ENCODE data around the gene TRPM2. TPM values are rescaled to one million over a fixed set of nuclear protein-coding genes. Genes with fewer than 3 reads are reported as not detected.

Gene TRPM2
- total RNA-seq, 1 donor: 0.36 TPM

DNA sequence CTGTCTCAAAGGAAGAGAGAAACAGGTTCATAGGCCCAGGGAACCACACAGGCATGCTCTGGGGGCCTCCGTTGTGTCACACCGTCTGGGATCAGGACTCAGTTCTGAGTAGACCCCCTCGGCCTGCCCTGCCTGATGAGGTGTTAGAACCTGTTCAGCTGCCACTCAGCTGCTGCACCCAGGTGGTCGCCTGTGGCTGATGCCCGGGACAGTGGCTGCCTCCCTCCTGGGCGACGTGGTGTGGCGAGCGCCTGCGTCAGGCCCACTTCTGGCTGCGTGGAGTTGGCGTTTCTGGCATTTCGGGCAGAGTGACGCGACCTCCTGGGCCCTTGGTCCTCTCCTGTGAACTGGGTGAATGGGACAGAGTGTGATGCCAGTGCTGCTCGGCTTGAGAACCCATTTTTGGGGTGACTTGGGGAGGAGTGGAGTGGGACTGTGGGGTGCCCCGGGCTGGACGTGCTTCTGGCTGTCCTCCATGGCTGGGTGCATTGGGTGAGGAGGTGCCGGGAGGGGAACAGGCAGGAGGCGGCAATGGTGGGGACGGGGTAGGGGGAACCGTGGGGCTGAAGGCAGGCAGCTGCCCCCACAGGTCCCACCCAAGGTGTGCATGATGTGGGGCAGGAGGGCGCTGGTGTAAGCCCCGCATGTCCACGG, 25.1 kb upstream of the TRPM2 start:
- Histone ChIP-seq H3K27me3 (ENCODE audit: insufficient read depth, low read length) (no peaks in the 10 kb centered on the region), H3K4me1 (ENCODE audit: insufficient read depth, low read length) (no peaks in the 10 kb centered on the region), H4K20me1 (ENCODE audit: insufficient read depth, low read length) (peaks cover 3% of the 10 kb centered on the region), H3K36me3 (ENCODE audit: insufficient read depth, low read length) (no peaks in the 10 kb centered on the region), H2AFZ (ENCODE audit: low read length) (no peak overlapping the region), H3K4me2 (ENCODE audit: insufficient read depth, low read length) (no peak overlapping the region), H3K4me3 (ENCODE audit: insufficient read depth, low read length) (no peak overlapping the region), H3K79me2 (ENCODE audit: insufficient read depth, low read length) (no peaks in the 10 kb centered on the region), H3K27ac (ENCODE audit: low read depth, low read length) (no peak overlapping the region), H3K9me3 (ENCODE audit: low read depth, low read length) (no peaks in the 10 kb centered on the region)
- no peak for DNase-seq (ENCODE audit: insufficient read length, low spot score, missing footprints)
- TF ChIP-seq, protein P1, sequence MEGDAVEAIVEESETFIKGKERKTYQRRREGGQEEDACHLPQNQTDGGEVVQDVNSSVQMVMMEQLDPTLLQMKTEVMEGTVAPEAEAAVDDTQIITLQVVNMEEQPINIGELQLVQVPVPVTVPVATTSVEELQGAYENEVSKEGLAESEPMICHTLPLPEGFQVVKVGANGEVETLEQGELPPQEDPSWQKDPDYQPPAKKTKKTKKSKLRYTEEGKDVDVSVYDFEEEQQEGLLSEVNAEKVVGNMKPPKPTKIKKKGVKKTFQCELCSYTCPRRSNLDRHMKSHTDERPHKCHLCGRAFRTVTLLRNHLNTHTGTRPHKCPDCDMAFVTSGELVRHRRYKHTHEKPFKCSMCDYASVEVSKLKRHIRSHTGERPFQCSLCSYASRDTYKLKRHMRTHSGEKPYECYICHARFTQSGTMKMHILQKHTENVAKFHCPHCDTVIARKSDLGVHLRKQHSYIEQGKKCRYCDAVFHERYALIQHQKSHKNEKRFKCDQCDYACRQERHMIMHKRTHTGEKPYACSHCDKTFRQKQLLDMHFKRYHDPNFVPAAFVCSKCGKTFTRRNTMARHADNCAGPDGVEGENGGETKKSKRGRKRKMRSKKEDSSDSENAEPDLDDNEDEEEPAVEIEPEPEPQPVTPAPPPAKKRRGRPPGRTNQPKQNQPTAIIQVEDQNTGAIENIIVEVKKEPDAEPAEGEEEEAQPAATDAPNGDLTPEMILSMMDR (IDR thresholded peaks at IDR 0.05; ENCODE audit: extremely low read depth, low read depth, low read length): no peak

DNA sequence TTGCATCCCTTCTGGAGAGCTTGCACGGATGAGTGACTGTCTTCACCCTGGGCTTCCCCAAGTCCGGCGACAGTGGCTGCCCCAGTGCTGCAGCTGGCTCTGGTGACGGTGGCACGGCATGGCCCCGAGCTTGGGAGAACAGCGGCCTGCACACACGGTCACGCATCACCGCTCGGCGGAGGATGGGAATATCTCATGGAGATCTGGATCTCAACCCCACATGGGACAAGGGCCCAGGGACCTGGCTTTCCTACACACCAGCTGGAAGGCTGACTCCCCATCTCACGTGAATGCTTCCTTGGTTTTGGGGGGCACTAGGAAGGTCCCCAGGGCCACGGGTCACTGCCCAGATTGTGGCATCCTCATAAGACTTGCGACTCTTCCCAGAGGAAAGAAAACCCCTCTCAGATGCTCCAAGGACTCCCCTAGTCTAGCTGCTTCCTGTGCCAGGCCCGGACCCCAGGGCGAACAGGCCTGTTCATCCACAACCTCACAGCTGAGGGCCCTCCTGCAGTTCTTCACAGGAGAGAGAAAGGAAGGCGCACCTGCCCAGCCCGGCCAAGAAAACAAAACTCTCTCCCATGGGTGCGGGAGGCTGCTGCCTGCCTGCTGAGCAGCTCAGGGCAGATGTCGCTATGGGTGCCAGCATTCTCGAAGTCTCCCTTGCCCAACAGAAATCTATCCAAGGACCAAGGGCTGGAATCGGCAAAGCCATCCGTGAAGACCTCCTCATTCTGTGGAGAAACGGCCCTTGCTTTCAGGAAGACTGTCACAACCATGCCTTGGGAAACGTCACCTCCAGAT, 24.1 kb upstream of the TRPM2 start:
- H3K4me3 ChIP-seq (ENCODE audit: insufficient read depth, low read length): no peak overlapping the region
- no peaks in the 10 kb centered on the region for H3K79me2 ChIP-seq (ENCODE audit: insufficient read depth, low read length)
- TF ChIP-seq, protein P1 (IDR thresholded peaks at IDR 0.05; ENCODE audit: extremely low read depth, low read depth, low read length): no peak
- no peak overlapping the region for H2AFZ ChIP-seq (ENCODE audit: low read length)
- H4K20me1 ChIP-seq (ENCODE audit: insufficient read depth, low read length): peaks cover 3% of the 10 kb centered on the region
- DNase-seq (ENCODE audit: insufficient read length, low spot score, missing footprints): no peak
- no peaks in the 10 kb centered on the region for H3K36me3 ChIP-seq (ENCODE audit: insufficient read depth, low read length)
- no peak overlapping the region for H3K27ac ChIP-seq (ENCODE audit: low read depth, low read length)
- H3K4me2 ChIP-seq (ENCODE audit: insufficient read depth, low read length): no peak overlapping the region
- H3K27me3 ChIP-seq (ENCODE audit: insufficient read depth, low read length): no peaks in the 10 kb centered on the region
- H3K4me1 ChIP-seq (ENCODE audit: insufficient read depth, low read length): no peaks in the 10 kb centered on the region
- no peaks in the 10 kb centered on the region for H3K9me3 ChIP-seq (ENCODE audit: low read depth, low read length)

DNA sequence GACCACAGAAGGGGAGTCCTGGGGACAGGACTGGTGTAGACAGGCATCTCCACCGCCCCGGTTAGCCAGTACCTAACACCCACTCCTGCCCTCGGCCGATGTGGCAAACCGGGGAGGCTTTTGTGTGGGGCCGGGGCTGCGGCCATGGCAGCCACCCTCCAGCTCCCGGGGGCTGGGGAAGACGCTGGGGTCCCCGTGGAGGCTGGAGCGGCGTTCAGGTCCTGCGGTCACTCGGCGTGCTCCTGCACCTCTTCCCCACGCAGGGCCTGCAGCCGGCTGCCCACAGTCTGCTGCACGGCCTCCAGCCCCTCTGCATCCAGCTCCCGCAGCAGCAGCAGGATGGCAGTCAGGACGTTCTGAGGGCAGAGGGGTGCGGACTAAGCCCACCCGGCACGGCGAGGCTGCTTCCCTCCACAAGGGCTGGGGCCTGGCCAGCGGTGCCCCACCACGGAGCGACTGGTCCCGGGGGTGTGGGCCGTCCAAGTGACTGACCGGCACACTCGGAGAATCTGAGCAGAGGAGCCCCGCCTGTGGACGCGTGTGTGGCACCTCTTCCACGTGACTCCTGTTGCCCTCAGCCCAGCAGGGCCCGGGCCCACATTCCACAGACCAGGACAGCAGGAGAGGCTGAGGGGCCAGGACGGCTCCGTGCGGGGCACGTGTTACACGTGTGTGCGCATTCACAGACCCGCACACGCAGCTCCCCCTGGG, 23.3 kb upstream of the TRPM2 start:
- H2AFZ ChIP-seq (ENCODE audit: low read length): no peak overlapping the region
- no peak overlapping the region for H3K27ac ChIP-seq (ENCODE audit: low read depth, low read length)
- no peak overlapping the region for H3K4me3 ChIP-seq (ENCODE audit: insufficient read depth, low read length)
- DNase-seq (ENCODE audit: insufficient read length, low spot score, missing footprints): no peak
- H3K36me3 ChIP-seq (ENCODE audit: insufficient read depth, low read length): no peaks in the 10 kb centered on the region
- H3K9me3 ChIP-seq (ENCODE audit: low read depth, low read length): no peaks in the 10 kb centered on the region
- TF ChIP-seq, protein P1 (IDR thresholded peaks at IDR 0.05; ENCODE audit: extremely low read depth, low read depth, low read length): no peak
- H3K4me2 ChIP-seq (ENCODE audit: insufficient read depth, low read length): no peak overlapping the region
- no peaks in the 10 kb centered on the region for H3K79me2 ChIP-seq (ENCODE audit: insufficient read depth, low read length)
- peaks cover 3% of the 10 kb centered on the region for H4K20me1 ChIP-seq (ENCODE audit: insufficient read depth, low read length)
- H3K4me1 ChIP-seq (ENCODE audit: insufficient read depth, low read length): no peaks in the 10 kb centered on the region
- H3K27me3 ChIP-seq (ENCODE audit: insufficient read depth, low read length): no peaks in the 10 kb centered on the region

DNA sequence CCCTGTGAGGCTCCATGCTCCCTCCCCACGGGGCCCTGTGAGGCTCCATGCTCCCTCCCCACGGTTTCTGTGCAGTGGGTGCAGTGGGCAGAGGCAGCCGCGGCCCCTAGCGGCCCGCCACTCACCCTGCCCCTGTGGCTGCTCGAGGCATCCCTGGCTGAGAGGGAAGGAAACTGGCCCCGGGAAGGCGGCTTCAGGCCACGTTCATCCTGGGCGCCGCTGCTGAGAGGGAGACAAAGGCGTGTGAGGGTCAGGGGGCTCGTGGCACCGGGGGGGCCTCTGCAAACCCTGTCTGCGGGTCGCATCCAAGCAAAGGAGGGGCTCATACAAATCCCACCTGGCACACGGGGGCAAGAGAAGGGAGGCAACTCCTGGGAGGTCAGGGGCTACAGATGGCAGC, 22.7 kb upstream of the TRPM2 start:
- Histone ChIP-seq H4K20me1 (ENCODE audit: insufficient read depth, low read length) (peaks cover under 1% of the 10 kb centered on the region), H3K4me1 (ENCODE audit: insufficient read depth, low read length) (no peaks in the 10 kb centered on the region), H3K79me2 (ENCODE audit: insufficient read depth, low read length) (no peaks in the 10 kb centered on the region), H3K27me3 (ENCODE audit: insufficient read depth, low read length) (no peaks in the 10 kb centered on the region), H3K9me3 (ENCODE audit: low read depth, low read length) (no peaks in the 10 kb centered on the region), H3K4me2 (ENCODE audit: insufficient read depth, low read length) (no peak overlapping the region), H3K4me3 (ENCODE audit: insufficient read depth, low read length) (no peak overlapping the region), H3K27ac (ENCODE audit: low read depth, low read length) (no peak overlapping the region), H2AFZ (ENCODE audit: low read length) (no peak overlapping the region), H3K36me3 (ENCODE audit: insufficient read depth, low read length) (no peaks in the 10 kb centered on the region)
- no peak for DNase-seq (ENCODE audit: insufficient read length, low spot score, missing footprints)
- TF ChIP-seq, protein P1 (IDR thresholded peaks at IDR 0.05; ENCODE audit: extremely low read depth, low read depth, low read length): no peak

Data from osteoblast (primary cell).